Effector memory CD4-positive, alpha-beta T cell (primary cell): ENCODE data around the gene BEX3.
"Not testable (repeated sequence)": the region's sequence is repeated elsewhere in the genome, so short reads cannot be mapped to it uniquely, and the experiment has no call there.

Source experiments
- DNase-seq, 3 donors: peaks; one replicate each; pipeline ENCODE4 v3.0.0-alpha.2; 2020
- H3K27ac ChIP-seq: 2 replicates; pipeline ENCODE4 v1.7.0; 2013; ENCODE audit warnings: mild to moderate bottlenecking, low read length, moderate library complexity; ENCODE audit not compliant: insufficient read depth, poor library complexity, severe bottlenecking
- H3K27me3 ChIP-seq: replicated peaks from 2 replicates; pipeline ENCODE4 v1.7.0; 2013; ENCODE audit warnings: mild to moderate bottlenecking, low read length; ENCODE audit not compliant: insufficient read depth, control insufficient read depth, poor library complexity, severe bottlenecking
- H3K36me3 ChIP-seq: 2 replicates; pipeline ENCODE4 v1.7.0; 2013; ENCODE audit warnings: mild to moderate bottlenecking, low read length, moderate library complexity; ENCODE audit not compliant: control insufficient read depth, insufficient read depth
- H3K4me1 ChIP-seq: 2 replicates; pipeline ENCODE4 v1.7.0; 2013; ENCODE audit warnings: low read length, mild to moderate bottlenecking; ENCODE audit not compliant: control insufficient read depth, insufficient read depth, poor library complexity, severe bottlenecking
- H3K4me3 ChIP-seq: 2 replicates; pipeline ENCODE4 v1.7.0; 2013; ENCODE audit warnings: low read length, low read depth, mild to moderate bottlenecking; ENCODE audit not compliant: insufficient read depth, poor library complexity, severe bottlenecking
- H3K9me3 ChIP-seq: 2 replicates; pipeline ENCODE4 v1.7.0; 2013; ENCODE audit warnings: mild to moderate bottlenecking, low read length, moderate library complexity; ENCODE audit not compliant: control insufficient read depth

BEX3 gene

DNA sequence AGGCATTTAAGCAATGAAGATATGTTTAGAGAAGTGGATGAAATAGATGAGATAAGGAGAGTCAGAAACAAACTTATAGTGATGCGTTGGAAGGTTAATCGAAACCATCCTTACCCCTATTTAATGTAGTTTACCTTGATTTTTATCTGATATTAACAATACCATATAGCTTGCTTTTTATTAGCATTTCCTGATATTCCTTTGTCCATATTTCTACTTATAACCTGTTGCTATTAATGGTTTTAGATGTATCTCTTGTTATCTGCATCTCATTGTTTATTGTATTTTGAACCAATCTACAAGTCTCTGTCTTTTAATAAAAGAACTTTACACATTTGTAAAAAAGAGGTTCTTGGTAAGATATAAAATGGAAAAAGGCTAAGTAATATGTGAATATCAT is 18.5 kb upstream of the BEX3 start:
- no peak overlapping the region for H3K4me3 ChIP-seq
- peaks cover 6% of the 10 kb centered on the region for H3K27me3 ChIP-seq
- H3K36me3 ChIP-seq, result no peaks in the 10 kb centered on the region
- H3K4me1 ChIP-seq, result no peaks in the 10 kb centered on the region
- DNase-seq, result no peak
- H3K27ac ChIP-seq, result no peak overlapping the region
- H3K9me3 ChIP-seq, result no peaks in the 10 kb centered on the region

DNA sequence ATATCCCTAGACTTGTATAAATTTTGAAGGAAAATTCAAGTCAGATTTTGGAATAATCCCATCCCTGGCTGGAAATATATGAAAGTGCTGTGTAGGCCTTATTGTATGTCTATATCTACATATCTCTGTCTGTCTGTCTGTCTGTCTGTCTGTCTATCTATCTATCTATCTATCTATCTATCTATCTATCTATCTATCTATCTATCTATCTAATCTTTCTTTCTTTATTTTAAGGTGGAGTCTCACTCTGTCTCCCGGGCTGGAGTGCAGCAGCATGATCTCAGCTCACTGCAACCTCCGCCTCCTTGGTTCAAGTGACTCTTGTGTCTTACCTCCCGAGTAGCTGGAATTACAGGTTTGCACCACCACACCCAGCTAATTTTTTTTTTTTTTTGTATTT is 16.7 kb upstream of the BEX3 start:
- not testable (repeated sequence) for H3K4me3 ChIP-seq, DNase-seq, H3K27me3 ChIP-seq, H3K9me3 ChIP-seq, H3K4me1 ChIP-seq, H3K36me3 ChIP-seq, H3K27ac ChIP-seq

DNA sequence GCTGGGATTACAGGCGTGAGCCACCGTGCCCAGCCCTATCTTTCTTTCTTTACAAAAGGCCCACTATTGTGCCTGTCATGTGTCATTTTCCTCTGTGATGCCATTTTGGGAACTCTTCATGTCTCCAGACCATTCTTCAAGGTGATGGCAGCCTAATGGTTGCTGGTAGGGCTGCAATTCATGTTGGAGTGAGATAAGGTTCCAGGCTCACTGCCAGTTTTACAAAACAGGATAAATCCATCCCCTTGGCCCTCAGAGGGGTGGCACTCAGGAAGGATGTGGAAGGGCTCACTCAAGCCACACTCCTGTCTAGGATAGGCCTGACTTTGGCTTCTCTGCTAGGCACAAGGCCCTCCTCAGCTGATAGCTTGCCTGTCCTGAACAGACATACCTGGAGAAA is 16.2 kb upstream of the BEX3 start:
- H3K9me3 ChIP-seq, result no peaks in the 10 kb centered on the region
- no peak overlapping the region for H3K4me3 ChIP-seq
- H3K27ac ChIP-seq, result no peak overlapping the region
- H3K4me1 ChIP-seq, result no peaks in the 10 kb centered on the region
- H3K36me3 ChIP-seq, result no peaks in the 10 kb centered on the region
- H3K27me3 ChIP-seq, result peaks cover 6% of the 10 kb centered on the region
- DNase-seq, result no peak

GRCh38 chrX:103360916-103361315 is 15.4 kb upstream of the BEX3 start:
- Histone ChIP-seq H3K27me3 (peaks cover 6% of the 10 kb centered on the region), H3K9me3 (no peaks in the 10 kb centered on the region), H3K27ac (no peak overlapping the region), H3K36me3 (no peaks in the 10 kb centered on the region), H3K4me1 (no peaks in the 10 kb centered on the region), H3K4me3 (no peak overlapping the region)
- DNase-seq, result no peak

- Histone ChIP-seq H3K4me1 (no peaks in the 10 kb centered on the region), H3K4me3 (no peak overlapping the region), H3K36me3 (no peaks in the 10 kb centered on the region), H3K9me3 (no peaks in the 10 kb centered on the region), H3K27ac (no peak overlapping the region), H3K27me3 (no peaks in the 10 kb centered on the region)
- DNase-seq, result no peak
Measured at GRCh38 chrX:103361798-103362197, 14.5 kb upstream of the BEX3 start.

DNA sequence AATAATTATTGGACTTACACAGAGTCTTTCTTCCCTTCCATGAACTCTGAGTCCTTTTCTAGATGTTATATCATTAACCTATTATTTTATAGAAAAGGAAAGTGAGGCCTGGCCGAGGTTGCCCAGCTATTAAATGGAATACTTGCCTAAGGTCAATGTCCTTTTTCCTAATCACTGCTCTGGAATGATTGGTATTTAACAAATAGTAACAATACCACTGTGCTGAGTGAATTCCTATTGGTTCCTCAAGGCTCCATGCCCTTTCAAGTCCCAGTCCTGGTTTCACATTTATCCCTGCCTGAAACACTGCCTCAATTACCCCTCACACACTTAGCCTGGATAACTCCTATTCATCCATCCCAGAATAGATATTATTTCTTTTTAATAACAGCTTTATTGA is 13.9 kb upstream of the BEX3 start:
- Histone ChIP-seq H3K9me3 (no peaks in the 10 kb centered on the region), H3K4me3 (no peak overlapping the region), H3K27me3 (no peaks in the 10 kb centered on the region), H3K4me1 (no peaks in the 10 kb centered on the region), H3K36me3 (no peaks in the 10 kb centered on the region), H3K27ac (no peak overlapping the region)
- no peak for DNase-seq

DNA sequence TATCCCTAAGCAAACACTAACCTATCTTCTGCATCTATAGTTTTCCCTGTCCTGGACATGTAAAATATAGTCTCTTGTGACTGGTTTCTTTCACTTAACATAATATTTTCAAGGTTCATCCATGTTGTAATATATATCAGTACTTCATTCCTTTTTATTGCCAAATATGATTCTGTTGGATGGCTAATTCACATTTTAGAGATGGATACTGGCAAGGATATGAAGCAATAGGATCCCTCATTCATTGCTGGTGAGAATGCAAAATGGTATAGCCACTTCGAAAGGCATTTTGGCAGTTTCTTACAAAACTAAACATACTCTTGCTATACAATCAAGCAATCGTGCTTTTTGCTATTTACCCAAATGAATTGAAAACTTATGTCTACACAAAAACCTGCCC is 13.3 kb upstream of the BEX3 start:
- no peaks in the 10 kb centered on the region for H3K9me3 ChIP-seq
- no peaks in the 10 kb centered on the region for H3K4me1 ChIP-seq
- no peaks in the 10 kb centered on the region for H3K27me3 ChIP-seq
- no peak for DNase-seq
- H3K27ac ChIP-seq, result no peak overlapping the region
- no peak overlapping the region for H3K4me3 ChIP-seq
- H3K36me3 ChIP-seq, result no peaks in the 10 kb centered on the region

DNA sequence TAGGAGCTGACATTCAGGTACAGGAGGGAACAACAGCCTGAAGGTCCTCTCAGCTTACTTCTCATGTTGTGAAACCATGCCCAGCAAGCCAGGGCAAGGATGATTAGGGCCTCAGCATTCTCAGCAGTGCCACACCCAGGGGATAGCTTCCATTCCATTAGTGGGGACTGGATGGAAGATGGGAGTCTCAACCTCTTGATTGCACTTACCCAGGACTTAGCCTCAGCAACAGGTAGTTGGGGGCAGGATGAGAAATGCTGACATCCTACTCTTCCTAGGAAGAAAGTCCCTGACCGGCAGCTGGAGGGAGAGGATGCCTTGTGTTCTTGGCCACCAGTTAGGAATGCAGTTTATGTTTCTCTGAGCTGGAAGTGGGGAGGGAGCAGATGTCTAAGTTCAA is 8.8 kb upstream of the BEX3 start:
- DNase-seq, result no peak
- Histone ChIP-seq H3K27me3 (no peaks in the 10 kb centered on the region), H3K4me1 (no peaks in the 10 kb centered on the region), H3K9me3 (no peaks in the 10 kb centered on the region), H3K36me3 (no peaks in the 10 kb centered on the region), H3K4me3 (no peak overlapping the region), H3K27ac (no peak overlapping the region)

DNA sequence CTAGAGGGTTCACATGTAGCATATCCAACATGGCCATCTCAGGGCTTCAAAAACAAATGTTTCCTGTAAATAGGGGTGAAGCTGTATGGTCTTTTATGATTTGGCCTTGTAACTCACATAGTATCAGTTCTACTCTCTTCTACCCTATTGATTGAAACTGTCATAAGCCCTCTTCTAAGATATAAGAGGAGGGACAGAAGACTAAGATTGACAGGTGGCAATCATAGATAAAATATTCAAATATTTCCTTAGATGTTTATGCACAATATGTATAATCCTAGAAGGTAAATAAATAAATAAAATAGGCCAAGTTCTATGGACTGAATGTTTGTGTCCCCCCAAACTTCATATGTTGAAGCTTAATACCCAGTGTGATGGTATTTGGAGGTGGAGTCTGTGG is 6.9 kb upstream of the BEX3 start:
- Histone ChIP-seq H3K9me3 (no peaks in the 10 kb centered on the region), H3K4me3 (no peak overlapping the region), H3K4me1 (no peaks in the 10 kb centered on the region), H3K36me3 (no peaks in the 10 kb centered on the region), H3K27me3 (no peaks in the 10 kb centered on the region), H3K27ac (no peak overlapping the region)
- DNase-seq, result no peak

DNA sequence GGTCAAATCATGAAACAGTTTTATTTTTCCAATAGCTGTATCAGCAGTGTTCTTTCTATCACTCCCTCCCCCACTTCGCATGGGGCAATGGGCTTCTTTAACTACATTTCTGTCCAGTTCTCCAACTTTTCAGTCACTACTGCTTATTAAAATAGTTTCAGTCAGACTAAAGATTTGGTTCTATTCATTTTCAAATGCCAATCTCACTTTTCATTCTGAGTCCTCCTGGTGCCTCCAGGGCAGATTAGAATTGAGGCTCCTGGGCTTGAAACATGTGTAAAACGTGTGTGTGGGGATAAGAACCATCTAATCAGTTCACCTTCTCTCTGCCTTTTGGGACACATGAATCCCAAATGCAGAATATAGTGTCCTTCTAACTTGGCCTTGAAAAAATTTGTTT is 3.5 kb upstream of the BEX3 start:
- Histone ChIP-seq H3K27me3 (no peaks in the 10 kb centered on the region), H3K4me1 (peaks cover 4% of the 10 kb centered on the region), H3K36me3 (no peaks in the 10 kb centered on the region), H3K4me3 (no peak overlapping the region), H3K27ac (no peak overlapping the region), H3K9me3 (no peaks in the 10 kb centered on the region)
- DNase-seq, result no peak

DNA sequence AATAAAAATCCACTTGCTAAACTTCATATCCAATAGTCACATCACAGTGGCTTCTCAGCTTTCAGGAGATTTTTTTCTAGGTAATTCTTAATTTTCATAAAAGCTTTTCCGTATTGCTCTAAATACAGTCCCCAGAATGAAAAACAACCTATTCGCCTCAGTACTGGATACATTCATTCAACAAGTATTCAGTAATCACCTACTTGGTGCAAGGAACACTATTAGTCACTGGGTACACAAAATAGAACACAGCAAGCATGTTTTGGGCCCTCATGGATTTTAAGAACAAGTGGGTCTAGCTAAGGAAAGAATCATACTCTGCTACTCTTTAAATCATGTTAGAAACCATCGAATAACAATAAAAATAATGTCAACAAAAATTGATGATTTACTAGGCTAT is 2.8 kb upstream of the BEX3 start:
- Histone ChIP-seq H3K4me3 (no peak overlapping the region), H3K27me3 (no peaks in the 10 kb centered on the region), H3K36me3 (no peaks in the 10 kb centered on the region), H3K27ac (no peak overlapping the region), H3K9me3 (no peaks in the 10 kb centered on the region), H3K4me1 (peaks cover 4% of the 10 kb centered on the region)
- DNase-seq, result no peak
